ENCODE measurements around the gene B4GAT1.

DNA sequence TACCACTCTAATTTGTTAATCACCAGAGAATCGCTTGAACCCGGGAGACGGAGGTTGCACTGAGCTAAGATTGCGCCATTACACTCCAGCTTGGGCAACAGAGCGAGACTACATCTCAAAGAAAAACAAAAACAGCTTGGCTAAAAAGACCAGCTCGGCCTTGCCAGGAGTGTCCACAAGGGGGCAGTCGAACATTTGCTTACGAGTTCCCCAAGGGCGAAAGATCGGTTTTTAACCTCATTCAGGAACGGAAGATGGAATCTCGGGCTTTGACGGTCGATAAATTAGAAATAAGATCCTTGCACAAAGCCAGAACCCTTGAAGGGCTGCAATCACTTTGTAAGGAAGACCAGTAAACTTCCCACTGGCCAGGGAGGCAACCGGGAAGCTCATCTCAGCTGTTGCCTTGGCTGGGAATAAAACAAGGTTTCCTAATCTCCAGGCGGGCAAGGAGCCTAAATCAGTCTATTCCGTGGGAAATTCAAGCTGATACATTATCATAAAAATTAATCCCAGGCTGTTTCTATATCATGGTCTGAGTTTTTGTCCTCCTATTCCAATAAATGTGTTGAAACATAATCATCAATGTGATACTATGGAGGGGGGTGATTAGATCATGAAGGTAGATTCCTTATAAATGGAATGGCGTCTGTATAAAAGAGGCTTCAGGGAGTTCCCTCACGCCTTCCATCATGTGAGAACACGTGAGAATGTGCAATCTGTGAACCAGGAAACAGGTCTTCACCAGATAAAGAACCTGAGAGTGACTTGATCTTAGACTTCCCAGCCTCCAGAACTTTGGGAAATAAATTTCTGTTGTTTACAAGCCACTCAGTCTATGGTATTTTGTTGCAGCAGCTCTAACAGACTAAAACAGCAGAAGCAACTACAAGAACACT is 39.0 kb upstream of the B4GAT1 start:
- TF ChIP-seq, protein P1, sequence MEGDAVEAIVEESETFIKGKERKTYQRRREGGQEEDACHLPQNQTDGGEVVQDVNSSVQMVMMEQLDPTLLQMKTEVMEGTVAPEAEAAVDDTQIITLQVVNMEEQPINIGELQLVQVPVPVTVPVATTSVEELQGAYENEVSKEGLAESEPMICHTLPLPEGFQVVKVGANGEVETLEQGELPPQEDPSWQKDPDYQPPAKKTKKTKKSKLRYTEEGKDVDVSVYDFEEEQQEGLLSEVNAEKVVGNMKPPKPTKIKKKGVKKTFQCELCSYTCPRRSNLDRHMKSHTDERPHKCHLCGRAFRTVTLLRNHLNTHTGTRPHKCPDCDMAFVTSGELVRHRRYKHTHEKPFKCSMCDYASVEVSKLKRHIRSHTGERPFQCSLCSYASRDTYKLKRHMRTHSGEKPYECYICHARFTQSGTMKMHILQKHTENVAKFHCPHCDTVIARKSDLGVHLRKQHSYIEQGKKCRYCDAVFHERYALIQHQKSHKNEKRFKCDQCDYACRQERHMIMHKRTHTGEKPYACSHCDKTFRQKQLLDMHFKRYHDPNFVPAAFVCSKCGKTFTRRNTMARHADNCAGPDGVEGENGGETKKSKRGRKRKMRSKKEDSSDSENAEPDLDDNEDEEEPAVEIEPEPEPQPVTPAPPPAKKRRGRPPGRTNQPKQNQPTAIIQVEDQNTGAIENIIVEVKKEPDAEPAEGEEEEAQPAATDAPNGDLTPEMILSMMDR (conservative IDR thresholded peaks at IDR 0.05; ENCODE audit: low read depth, low read length): peak; percentile 90
- TF ChIP-seq, protein P2, sequence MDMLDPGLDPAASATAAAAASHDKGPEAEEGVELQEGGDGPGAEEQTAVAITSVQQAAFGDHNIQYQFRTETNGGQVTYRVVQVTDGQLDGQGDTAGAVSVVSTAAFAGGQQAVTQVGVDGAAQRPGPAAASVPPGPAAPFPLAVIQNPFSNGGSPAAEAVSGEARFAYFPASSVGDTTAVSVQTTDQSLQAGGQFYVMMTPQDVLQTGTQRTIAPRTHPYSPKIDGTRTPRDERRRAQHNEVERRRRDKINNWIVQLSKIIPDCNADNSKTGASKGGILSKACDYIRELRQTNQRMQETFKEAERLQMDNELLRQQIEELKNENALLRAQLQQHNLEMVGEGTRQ (IDR thresholded peaks at IDR 0.05; ENCODE audit: low read depth, low read length): no peak
- TF ChIP-seq POLR2A (IDR thresholded peaks at IDR 0.05; ENCODE audit: low read depth, low read length): no peak
- peak; percentile 93 for TF ChIP-seq CEBPB (IDR thresholded peaks at IDR 0.05; ENCODE audit: low read depth, low read length)
- TF ChIP-seq RAD21 (IDR thresholded peaks at IDR 0.05; ENCODE audit: low read length): peak; percentile 67
- no peak for TF ChIP-seq RFX5 (IDR thresholded peaks at IDR 0.05; ENCODE audit: low read depth, low read length)
